IMR-90 (cell line): ENCODE measurements around the gene CPD. TPM values are rescaled to one million over a fixed set of nuclear protein-coding genes. Genes with fewer than 3 reads are reported as not detected.

Experiments
- ATAC-seq: fragments of 200-7000 bp; cut with Tn5 transposase; 2 replicates; pipeline ENCODE4 v1.9.1; 2020; ENCODE audit warnings: low read depth, mild to moderate bottlenecking, moderate library complexity
- Bru-seq: library from RNA; stranded (reverse); fragments of 400-500 nt; gene quantifications from one replicate; lab custom pipeline; 2021; lab: Mats Ljungman, UMichigan
- BruChase-seq, 2 experiments: library from RNA; stranded (reverse); fragments of 400-500 nt; gene quantifications; one replicate each; lab custom pipeline; 2021; lab: Mats Ljungman, UMichigan
- BruUV-seq: library from RNA; stranded (reverse); fragments of 400-500 nt; replicated peaks from 2 replicates; lab custom pipeline; 2021; lab: Mats Ljungman, UMichigan
- CTCF ChIA-PET: fragments of 300-600 bp; formaldehyde crosslinking; extraction: SDS; loops from one replicate; lab custom pipeline; 2021; ENCODE audit warnings: antibody characterized with exemption; lab: Yijun Ruan, JAX
- POLR2A ChIA-PET: fragments of 300-600 bp; sonication (Branson Sonifier 250); formaldehyde crosslinking; loops from one replicate; lab custom pipeline; 2022; ENCODE audit warnings: antibody characterized with exemption; ENCODE audit not compliant: unreplicated experiment; lab: Charles Lee
- DNase-seq: peaks from one replicate; pipeline ENCODE4 v3.0.0; 2013
- H2AFZ ChIP-seq: replicated peaks from 2 replicates; pipeline ENCODE3; 2013; ENCODE audit warnings: low read length, mild to moderate bottlenecking; ENCODE audit not compliant: poor library complexity
- H2AK5ac ChIP-seq: 2 replicates; pipeline ENCODE4 v1.6.1; 2013; ENCODE audit warnings: low read depth, low read length, inconsistent platforms
- H2AK9ac ChIP-seq: replicated peaks from 2 replicates; pipeline ENCODE3; 2013; ENCODE audit warnings: mild to moderate bottlenecking, low read depth, low read length, moderate library complexity; ENCODE audit not compliant: poor library complexity
- H2BK120ac ChIP-seq: 2 replicates; pipeline ENCODE4 v1.6.1; 2013; ENCODE audit warnings: low read depth, low read length, inconsistent platforms
- H2BK15ac ChIP-seq: 3 replicates; pipeline ENCODE4 v1.6.1; 2013; ENCODE audit warnings: low read depth, low read length, inconsistent platforms
- H2BK20ac ChIP-seq: 2 replicates; pipeline ENCODE4 v1.6.1; 2013; ENCODE audit warnings: low read depth, mild to moderate bottlenecking, inconsistent platforms, low read length, moderate library complexity
- H2BK5ac ChIP-seq: 2 replicates; pipeline ENCODE4 v1.6.1; 2013; ENCODE audit warnings: mild to moderate bottlenecking, low read depth, low read length, inconsistent platforms; ENCODE audit not compliant: poor library complexity, severe bottlenecking
- H3K14ac ChIP-seq: replicated peaks from 2 replicates; pipeline ENCODE4 v1.6.1; 2013; ENCODE audit warnings: low read depth, low read length, inconsistent platforms
- H3K18ac ChIP-seq: 2 replicates; pipeline ENCODE4 v1.6.1; 2013; ENCODE audit warnings: low read depth, low read length, control low read depth
- H3K23ac ChIP-seq: 2 replicates; pipeline ENCODE4 v1.6.1; 2013; ENCODE audit warnings: low read depth, low read length, inconsistent platforms
- H3K27ac ChIP-seq: 2 replicates; pipeline ENCODE4 v1.5.1; 2013; ENCODE audit warnings: mild to moderate bottlenecking, control low read depth, low read length; ENCODE audit not compliant: insufficient read depth
- H3K27me3 ChIP-seq: 2 replicates; pipeline ENCODE4 v1.6.1; 2013; ENCODE audit warnings: low read length; ENCODE audit not compliant: control insufficient read depth, insufficient read depth
- H3K36me3 ChIP-seq: 2 replicates; pipeline ENCODE4 v1.6.1; 2013; ENCODE audit warnings: low read length, mixed read lengths; ENCODE audit not compliant: control insufficient read depth, insufficient read depth
- H3K4ac ChIP-seq: 2 replicates; pipeline ENCODE4 v1.6.1; 2013; ENCODE audit warnings: low read depth, low read length, inconsistent platforms
- H3K4me1 ChIP-seq: 2 replicates; pipeline ENCODE4 v1.6.1; 2013; ENCODE audit warnings: low read length, mixed read lengths; ENCODE audit not compliant: control insufficient read depth, insufficient read depth
- H3K4me2 ChIP-seq: 2 replicates; pipeline ENCODE4 v1.6.1; 2013; ENCODE audit warnings: low read depth, mild to moderate bottlenecking, control low read depth, low read length, moderate library complexity
- H3K4me3 ChIP-seq: 2 replicates; pipeline ENCODE4 v1.5.1; 2013; ENCODE audit warnings: low read depth, mild to moderate bottlenecking, control low read depth, low read length, moderate library complexity; ENCODE audit not compliant: insufficient read depth
- H3K56ac ChIP-seq: 2 replicates; pipeline ENCODE4 v1.6.1; 2013; ENCODE audit warnings: low read length, inconsistent platforms; ENCODE audit not compliant: insufficient read depth; ENCODE audit errors: extremely low read depth
- H3K79me1 ChIP-seq, 2 experiments: 2 replicates each; pipeline ENCODE4 v1.6.1; 2013; ENCODE audit warnings: low read length in 2 of 2, inconsistent platforms in 1 of 2, low read depth in 1 of 2
- H3K9ac ChIP-seq: 2 replicates; pipeline ENCODE4 v1.6.1; 2013; ENCODE audit warnings: low read depth, low read length, control low read depth
- H3K9me1 ChIP-seq: 2 replicates; pipeline ENCODE4 v1.6.1; 2013; ENCODE audit warnings: low read length, inconsistent platforms; ENCODE audit not compliant: insufficient read depth
- H3K9me3 ChIP-seq: 2 replicates; pipeline ENCODE4 v1.6.1; 2013; ENCODE audit warnings: low read length; ENCODE audit not compliant: control insufficient read depth, insufficient read depth
- H4K20me1 ChIP-seq: 2 replicates; pipeline ENCODE4 v1.6.1; 2013; ENCODE audit warnings: low read length, inconsistent platforms; ENCODE audit not compliant: insufficient read depth
- H4K5ac ChIP-seq: 2 replicates; pipeline ENCODE4 v1.6.1; 2013; ENCODE audit warnings: mild to moderate bottlenecking, low read depth, low read length, control low read depth
- H4K8ac ChIP-seq, 2 experiments: 2 replicates each; pipeline ENCODE4 v1.6.1; 2013; ENCODE audit warnings: low read depth in 2 of 2, low read length in 2 of 2, control low read depth in 1 of 2, inconsistent platforms in 1 of 2
- H4K91ac ChIP-seq: 2 replicates; pipeline ENCODE4 v1.6.1; 2013; ENCODE audit warnings: low read depth, low read length, inconsistent platforms; ENCODE audit not compliant: insufficient read depth
- BHLHE40 ChIP-seq: fragments of 150-350 bp; IDR thresholded peaks from 2 replicates; pipeline ENCODE4 v1.6.1; 2016; ENCODE audit warnings: mild to moderate bottlenecking, low read depth, low read length
- MAZ ChIP-seq: IDR thresholded peaks from 2 replicates; pipeline ENCODE4 v1.6.1; 2012; ENCODE audit warnings: low read depth, mild to moderate bottlenecking, low read length, improper control_type of control experiment, moderate library complexity, borderline replicate concordance
- MXI1 ChIP-seq: IDR thresholded peaks from 2 replicates; pipeline ENCODE4 v1.6.1; 2012; ENCODE audit warnings: low read depth, mild to moderate bottlenecking, low read length, moderate library complexity, borderline replicate concordance
- POLR2A ChIP-seq: IDR thresholded peaks from 2 replicates; pipeline ENCODE4 v1.6.1; 2012; ENCODE audit warnings: mild to moderate bottlenecking, low read depth, low read length
- RFX5 ChIP-seq: IDR thresholded peaks from 2 replicates; pipeline ENCODE4 v1.8.0; 2012; ENCODE audit warnings: low read depth, mild to moderate bottlenecking, low read length, moderate library complexity
- SMC3 ChIP-seq: fragments of 150-350 bp; IDR thresholded peaks from 2 replicates; pipeline ENCODE4 v1.6.1; 2016; ENCODE audit warnings: low read depth, mild to moderate bottlenecking, antibody characterized with exemption, low read length, moderate library complexity
- WGBS, 2 experiments: methylation state at CpG; one replicate each; pipeline versions ENCODE4 v1.1.5 to v1.1.7; 2013; ENCODE audit warnings: missing lambda C conversion rate in 2 of 2; ENCODE audit not compliant: insufficient read length in 1 of 2; ENCODE audit errors: extremely low coverage in 2 of 2; 5-methylcytosine and 5-hydroxymethylcytosine counted together
- dilution Hi-C: fragments of 300-500 bp; cut with HindIII; formaldehyde crosslinking; loops from one replicate; pipeline ENCODE4 v1.14.3; 2018; ENCODE audit warnings: low sequenced_read_pairs; ENCODE audit not compliant: unreplicated experiment
- in situ Hi-C: fragments of 300-500 bp; cut with MboI; formaldehyde crosslinking; loops from 3 replicates; pipeline ENCODE4 v1.14.3; 2019; ENCODE audit warnings: low sequenced_read_pairs, inconsistent platforms, mixed read lengths
- intact Hi-C: fragments of 100-400 bp; cut with micrococcal nuclease; formaldehyde crosslinking; loops from 2 replicates; pipeline ENCODE4 v1.10.0; 2022
- long read RNA-seq: library from polyadenylated mRNA; unstranded; transcript quantifications from one replicate; pipeline ENCODE4 v2.0.0, GENCODE V29; 2021; ENCODE audit not compliant: unreplicated experiment
- polyA plus RNA-seq, 3 experiments: library from polyadenylated mRNA; depleted of rRNA; stranded (reverse); fragments of >200 nt; gene quantifications; 2 replicates each; pipeline ENCODE4 v1.2.3, GENCODE V29; 2012; ENCODE audit warnings: low replicate concordance in 1 of 3
- total RNA-seq: library from RNA; depleted of rRNA; stranded (reverse); fragments of >200 nt; gene quantifications from 2 replicates; pipeline ENCODE4 v1.2.3, GENCODE V29; 2012; rRNA removed

Gene CPD
- total RNA-seq, result 78.0 and 94.5 TPM in 2 replicates
- 18.5 and 23.4 TPM in 2 replicates for polyA plus RNA-seq (2012; rRNA removed)
- polyA plus RNA-seq (2012; cell fraction: cytosol; rRNA removed), result 5.6 and 7.8 TPM in 2 replicates
- polyA plus RNA-seq (2012; cell fraction: nucleus; rRNA removed; ENCODE audit: low replicate concordance), result 3.5 and 16.3 TPM in 2 replicates
- Bru-seq, nascent RNA, result percentile 80 among the genes with signal in this experiment
- BruChase-seq, experiment 1, labeled RNA remaining after a 6-hour chase, result percentile 84 among the genes with signal in this experiment
- percentile 78 among the genes with signal in this experiment for BruChase-seq, experiment 2, labeled RNA remaining after a 2-hour chase
- long read RNA-seq, full-length matches to known transcripts, result 86 of 116 reads
- long read RNA-seq, partial matches to known transcripts, result 17 of 116 reads
- long read RNA-seq, other reads (novel, unspliced or antisense), result 13 of 116 reads

DNA sequence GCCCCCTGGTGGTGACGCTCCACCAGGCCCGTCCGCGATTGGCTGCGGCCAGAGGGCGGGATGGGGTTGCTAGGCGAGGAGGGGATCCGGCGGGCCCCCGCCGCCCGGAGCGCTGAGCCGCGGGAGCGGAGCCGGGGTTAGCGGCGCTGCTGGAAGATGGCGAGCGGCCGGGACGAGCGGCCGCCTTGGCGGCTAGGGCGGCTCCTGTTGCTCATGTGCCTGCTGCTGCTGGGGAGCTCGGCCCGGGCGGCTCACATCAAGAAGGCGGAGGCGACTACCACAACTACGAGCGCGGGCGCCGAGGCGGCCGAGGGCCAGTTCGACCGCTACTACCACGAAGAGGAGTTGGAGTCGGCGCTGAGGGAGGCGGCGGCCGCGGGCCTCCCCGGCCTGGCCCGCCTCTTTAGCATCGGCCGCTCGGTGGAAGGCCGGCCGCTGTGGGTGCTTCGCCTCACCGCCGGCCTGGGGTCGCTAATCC is at the start of gene CPD:
Gene CPD, plus strand, starts transcription at position 103 of the 478 bp plus-strand sequence. Its CDS starts 54 bp downstream, at position 157.
- H3K27me3 ChIP-seq, result no peaks in the 10 kb centered on the region
- peak within 1 kb of the TSS; percentile 77 for H2BK5ac ChIP-seq
- H4K8ac ChIP-seq, result peak within 1 kb of the TSS; percentile 32 to 89
- H4K91ac ChIP-seq, result peak within 1 kb of the TSS; percentile 29
- H2AK5ac ChIP-seq, result peak within 1 kb of the TSS; percentile 33
- peak within 1 kb of the TSS; percentile 78 for H4K5ac ChIP-seq
- peak within 1 kb of the TSS; percentile 76 for H2AK9ac ChIP-seq
- H3K14ac ChIP-seq, result peak within 1 kb of the TSS; percentile 99
- peak within 1 kb of the TSS; percentile 84 for H3K4ac ChIP-seq
- no TSS peak for BruUV-seq
- CTCF ChIA-PET, result interaction anchor here (0.6 kb wide), 1 partner anchor 23 kb away, joined by 6 read pairs; no protein-coding TSS in a partner anchor
- H2BK20ac ChIP-seq, result peak within 1 kb of the TSS; percentile 76; the same call in 1 of the 2 replicates
- peak within 1 kb of the TSS; percentile 81 for H3K56ac ChIP-seq
- H3K36me3 ChIP-seq, result no peaks in the 10 kb centered on the region
- peaks cover 10% of the 10 kb centered on the region for H3K9me1 ChIP-seq
- WGBS, 2 experiments, result 0% methylated on average over 26 of the region's 59 CpGs; no CpG with 5 or more reads in 1 of the 2 experiments
- H3K9me3 ChIP-seq, result no peaks in the 10 kb centered on the region
- peak; percentile 92 for DNase-seq
- peak within 1 kb of the TSS; percentile 93 for H2AFZ ChIP-seq
- in situ Hi-C loops, result no loop called here
- H3K79me1 ChIP-seq, result peaks cover 8 to 31% of the 10 kb centered on the region in 2 experiments
- dilution Hi-C loops, result no loop called here
- peak within 1 kb of the TSS; percentile 89 for H3K9ac ChIP-seq
- peak within 1 kb of the TSS; percentile 66 for H3K4me3 ChIP-seq
- peaks cover 20% of the 10 kb centered on the region; the same call in 1 of the 2 replicates for H4K20me1 ChIP-seq
- H2BK120ac ChIP-seq, result peak within 1 kb of the TSS; percentile 92
- ATAC-seq, result peak; percentile 95
- TF ChIP-seq BHLHE40, result no peak
- no peak for TF ChIP-seq SMC3
- TF ChIP-seq MXI1, result no peak
- TF ChIP-seq POLR2A, result peak; percentile 87
- 0 out of 2 replicates have a peak, but pooled peaks have one; percentile 16 for TF ChIP-seq RFX5
- TF ChIP-seq MAZ, result peak; percentile 97
- intact Hi-C loops, result loop anchor here (5.0 kb wide), 1 partner anchor 87 kb away; the partner anchor contains the start of gene BLMH
- POLR2A ChIA-PET, result no interaction called here
- H3K23ac ChIP-seq, result peak within 1 kb of the TSS; percentile 87
- peak within 1 kb of the TSS; percentile 45; the same call in 2 of the 3 replicates for H2BK15ac ChIP-seq
- peak within 1 kb of the TSS; percentile 88 for H3K18ac ChIP-seq
- H3K4me2 ChIP-seq, result peak within 1 kb of the TSS; percentile 99
- peaks cover 15% of the 10 kb centered on the region for H3K4me1 ChIP-seq
- H3K27ac ChIP-seq, result peak within 1 kb of the TSS; percentile 70
